NCI-H2227 (cell line): Measurements from ENCODE around the gene BRAP.
"Not testable (repeated sequence)": the region's sequence is repeated elsewhere in the genome, so short reads cannot be mapped to it uniquely, and the experiment has no call there.

ENCODE experiments used
- DNase-seq: peaks from one replicate; lab custom pipeline; 2025; ENCODE audit not compliant: unreplicated experiment; lab: John Stamatoyannopoulos, UW

The BRAP gene

DNA sequence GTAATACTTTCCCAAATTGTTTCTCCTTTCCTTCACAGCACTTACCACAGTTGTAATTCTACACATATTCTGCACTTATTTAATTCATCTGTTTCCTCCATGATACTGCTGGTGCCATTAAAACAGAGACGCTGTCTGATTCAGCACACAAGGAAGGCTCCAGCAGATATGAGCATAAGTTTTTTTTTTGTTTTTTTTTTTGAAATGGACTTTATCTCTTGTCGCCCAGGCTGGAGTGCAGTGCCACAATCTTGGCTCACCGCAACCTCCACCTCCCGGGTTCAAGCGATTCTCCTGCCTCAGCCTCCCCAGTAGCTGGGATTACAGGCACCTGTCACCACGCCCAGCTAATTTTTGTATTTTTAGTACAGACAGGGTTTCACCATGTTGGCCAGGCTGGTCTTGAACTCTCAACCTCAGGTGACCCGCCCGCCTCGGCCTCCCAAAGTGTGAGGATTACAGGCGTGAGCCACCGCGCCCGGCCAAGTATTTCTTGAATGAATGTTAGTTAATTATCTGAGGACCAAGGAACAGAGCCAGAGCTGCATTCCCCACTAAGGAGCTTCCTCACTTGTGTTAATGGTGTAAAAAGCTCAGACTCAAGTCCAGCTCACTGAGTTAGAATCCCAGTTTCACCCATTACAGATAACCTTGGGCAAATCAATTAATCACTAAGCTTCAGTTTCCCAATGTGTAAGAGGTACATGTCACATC lies 1.1 kb downstream of the BRAP start:
- not testable (repeated sequence) for DNase-seq

DNA sequence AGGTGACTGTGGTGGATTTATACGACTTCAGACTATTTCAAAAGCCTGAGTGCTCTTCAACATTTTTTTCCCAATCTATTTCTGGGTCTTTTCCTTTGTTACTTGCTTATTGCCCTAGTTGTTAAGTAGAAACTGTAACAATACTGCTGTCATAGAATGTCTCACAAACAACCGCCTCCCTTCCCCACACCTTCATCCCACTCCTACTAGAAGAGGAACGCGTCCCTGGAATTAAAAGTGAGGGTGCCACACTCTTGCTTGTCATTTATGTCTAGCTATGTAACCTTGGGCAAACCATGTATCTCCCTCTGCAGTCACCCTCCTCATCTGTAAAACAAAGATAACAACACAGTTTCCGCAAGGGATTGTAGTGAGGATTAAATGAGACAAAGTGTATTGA lies 8.6 kb downstream of the BRAP start:
- no peak for DNase-seq

DNA sequence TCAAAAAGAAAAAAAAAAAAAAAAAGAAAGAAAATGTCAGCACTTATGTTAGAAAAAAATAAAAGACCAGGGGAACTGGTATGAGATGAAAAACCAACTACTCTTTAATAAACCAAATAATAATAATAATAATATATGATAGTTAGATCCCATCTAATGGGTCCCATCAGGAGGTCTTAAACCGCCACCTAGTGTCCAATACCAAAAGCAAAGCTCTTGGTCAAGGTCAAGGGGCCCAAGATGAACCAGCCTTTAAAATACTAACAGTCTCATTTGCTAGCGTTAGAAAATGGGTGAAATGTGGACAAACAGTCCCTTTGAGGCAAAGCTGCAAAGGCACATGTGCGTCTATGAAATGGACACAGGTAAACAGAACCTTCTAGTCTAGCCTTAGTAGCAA lies 12.3 kb downstream of the BRAP start:
- no peak for DNase-seq

DNA sequence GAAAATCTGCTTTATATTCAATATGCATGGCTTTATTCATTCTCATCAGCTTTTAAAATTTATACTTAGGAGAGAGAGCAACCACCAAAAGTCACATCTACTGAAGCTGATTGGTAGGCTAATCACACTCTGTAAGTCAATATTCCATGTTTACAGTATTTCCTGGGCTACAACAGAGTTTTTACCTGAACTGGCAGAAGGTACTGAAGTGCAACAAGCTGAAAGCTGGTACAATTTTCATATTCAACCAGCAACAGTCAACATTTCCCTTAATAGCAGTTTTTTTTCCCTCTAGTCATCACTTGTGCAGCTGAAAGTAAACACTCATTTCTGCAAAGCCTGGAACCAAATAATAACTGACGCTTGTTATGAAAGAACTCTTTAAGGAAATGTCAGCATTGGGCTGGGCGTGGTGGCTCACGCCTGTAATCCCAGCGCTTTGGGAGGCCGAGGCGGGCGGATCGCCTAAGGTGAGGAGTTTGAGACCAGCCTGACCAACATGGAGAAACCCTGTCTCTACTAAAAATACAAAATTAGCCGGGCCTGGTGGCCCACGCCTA lies 12.9 kb downstream of the BRAP start:
- no peak for DNase-seq

DNA sequence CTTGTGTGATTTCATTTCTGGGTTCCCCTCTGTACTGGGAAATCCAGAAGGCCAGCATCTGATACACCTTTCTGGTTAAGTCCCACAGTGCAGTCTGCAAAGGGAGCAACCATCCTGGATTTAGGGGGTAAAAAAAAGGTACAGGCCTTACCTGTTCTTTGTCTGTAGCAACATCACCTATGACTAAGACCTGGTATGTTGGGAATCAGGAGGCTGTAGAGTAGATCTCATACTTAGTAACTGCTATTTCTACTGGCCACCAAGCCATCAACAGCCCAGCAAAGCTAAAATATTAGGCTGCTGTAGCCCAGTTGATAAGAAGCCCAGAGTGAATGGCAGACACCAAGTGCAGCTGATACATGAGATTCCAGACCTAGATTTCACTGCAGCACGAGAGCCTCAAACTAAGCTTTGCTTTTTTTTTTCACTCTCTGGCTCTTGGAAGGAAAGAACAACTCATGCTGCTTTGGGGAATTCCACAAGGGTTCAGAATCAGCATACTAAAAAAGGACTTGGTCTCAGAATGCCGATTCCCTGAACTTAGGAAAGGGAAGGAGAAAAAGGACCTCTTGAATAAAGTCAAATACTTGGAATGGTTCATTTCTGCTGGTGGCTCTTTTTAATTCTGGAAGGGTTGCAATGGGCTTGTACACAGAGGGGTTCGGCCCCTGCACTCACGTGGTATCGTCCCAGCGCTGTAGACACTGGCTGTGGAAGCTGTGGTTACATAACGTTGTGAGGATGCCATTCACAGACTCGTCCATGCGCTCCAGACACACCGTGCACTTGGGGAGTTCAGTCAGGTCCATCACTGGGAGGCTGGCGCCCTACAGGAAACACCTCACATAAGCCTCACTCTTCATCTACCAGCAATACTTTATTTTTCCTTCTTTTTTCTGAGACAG lies 20.5 kb downstream of the BRAP start:
- DNase-seq, result no peak

DNA sequence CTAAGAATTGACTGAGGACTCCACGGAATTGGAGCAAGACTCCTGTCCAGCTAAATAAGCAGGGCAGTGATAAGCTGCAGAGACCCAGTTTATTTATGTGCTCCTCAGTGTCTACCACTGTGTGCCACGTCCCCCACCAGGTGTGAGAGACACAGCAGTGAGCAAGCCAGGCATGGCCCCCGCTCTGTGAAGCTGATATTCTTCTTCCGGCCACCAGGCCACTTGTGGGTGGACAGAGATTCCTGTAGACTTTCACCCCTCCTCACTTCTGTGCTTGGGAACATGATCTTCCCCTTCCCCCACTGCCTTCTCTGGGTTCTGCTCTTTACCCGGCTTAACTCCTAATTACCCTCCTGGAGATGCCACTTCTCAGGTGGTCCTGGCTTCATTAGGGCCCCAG lies 21.3 kb downstream of the BRAP start:
- no peak for DNase-seq

DNA sequence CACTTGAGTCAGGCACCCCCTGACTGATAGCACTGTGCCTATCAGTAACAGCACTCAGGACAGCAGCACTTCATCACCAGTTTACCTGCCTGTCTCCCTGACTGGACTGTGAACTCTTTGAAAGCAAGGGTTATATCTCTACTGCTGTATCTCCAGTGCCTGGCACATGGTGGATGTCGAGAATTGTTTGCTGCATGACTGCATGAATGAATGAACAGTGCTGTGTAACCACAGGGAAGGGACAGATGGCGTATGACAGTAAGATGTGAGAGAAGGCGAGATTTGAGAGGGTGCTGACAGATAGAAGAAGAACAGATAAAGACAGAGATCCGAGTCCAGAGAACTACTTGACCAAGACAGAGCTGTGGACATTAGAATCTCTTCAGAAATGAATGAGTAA lies 29.7 kb downstream of the BRAP start:
- no peak for DNase-seq

DNA sequence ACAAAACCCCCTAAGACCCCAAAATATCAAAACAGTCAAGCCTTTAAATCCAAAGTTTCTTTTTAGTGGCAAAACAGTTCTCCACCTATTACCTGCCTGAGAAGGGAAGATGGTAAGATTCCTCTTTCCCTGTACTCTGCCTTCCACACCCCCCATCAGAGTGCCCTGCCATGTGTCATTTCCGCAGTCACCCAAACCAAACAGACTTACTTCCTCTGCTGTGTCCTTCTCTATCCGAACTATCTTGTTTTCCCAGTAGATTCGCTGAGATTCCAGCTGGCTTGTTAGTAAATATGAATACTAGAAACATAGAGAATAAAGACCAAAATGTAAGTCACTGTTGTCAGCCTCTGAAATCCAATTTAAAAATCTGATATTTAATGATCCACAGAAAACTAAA lies 30.4 kb downstream of the BRAP start:
- no peak for DNase-seq

DNA sequence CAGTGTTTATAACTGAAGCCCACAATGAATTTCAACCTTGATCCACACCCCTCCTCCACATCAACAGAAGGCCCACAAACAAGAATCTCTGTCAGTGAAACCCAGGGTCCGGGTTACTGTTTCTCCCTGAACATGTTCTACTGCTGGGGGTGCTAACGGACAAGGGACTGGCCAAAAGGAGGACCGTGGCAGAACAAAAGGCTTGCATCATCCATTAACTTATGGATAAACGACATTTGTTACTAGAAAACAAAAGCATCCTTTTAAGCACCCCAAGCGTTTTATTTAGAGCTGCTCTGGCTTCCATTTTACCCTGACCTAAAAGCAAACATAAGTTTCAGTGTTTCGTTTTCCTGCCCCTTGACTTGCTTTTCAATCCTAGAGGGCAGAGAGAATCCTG lies 32.2 kb downstream of the BRAP start:
- no peak for DNase-seq

DNA sequence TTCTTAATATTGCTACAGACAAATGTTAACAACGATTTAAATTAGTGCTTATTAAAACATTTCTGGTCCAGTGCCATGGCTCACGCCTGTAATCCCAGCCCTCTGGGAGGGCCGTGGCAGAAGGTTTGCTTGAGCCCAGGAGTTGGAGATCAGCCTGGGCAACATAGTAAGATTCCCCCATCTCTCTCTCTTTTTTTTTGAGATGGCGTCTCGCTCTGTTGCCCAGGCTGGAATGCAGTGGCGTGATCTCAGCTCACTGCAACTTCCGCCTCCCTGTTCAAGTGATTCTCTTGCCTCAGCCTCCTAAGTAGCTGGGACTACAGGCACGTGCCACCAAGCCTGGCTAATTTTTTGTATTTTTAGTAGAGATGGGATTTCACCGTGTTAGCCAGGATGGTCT lies 33.2 kb downstream of the BRAP start:
- not testable (repeated sequence) for DNase-seq

DNA sequence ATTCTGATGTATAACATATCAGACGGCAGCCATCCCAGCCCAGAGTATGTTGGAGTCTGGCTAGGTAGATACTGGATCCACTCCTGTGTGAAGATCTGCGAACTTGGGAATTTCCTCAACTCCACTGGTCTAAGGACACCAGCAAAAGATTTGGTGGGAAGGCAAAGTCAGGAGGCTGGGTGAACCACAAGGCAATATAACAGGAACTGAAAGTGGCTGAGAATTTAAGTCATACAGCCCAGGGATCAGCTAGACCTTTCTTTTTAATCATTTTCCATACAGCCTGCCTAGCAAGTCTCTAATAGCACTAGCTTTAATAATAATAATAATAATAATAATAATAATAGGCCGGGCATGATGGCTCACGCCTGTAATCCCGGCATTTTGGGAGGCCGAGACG lies 34.8 kb downstream of the BRAP start:
- DNase-seq, result no peak

DNA sequence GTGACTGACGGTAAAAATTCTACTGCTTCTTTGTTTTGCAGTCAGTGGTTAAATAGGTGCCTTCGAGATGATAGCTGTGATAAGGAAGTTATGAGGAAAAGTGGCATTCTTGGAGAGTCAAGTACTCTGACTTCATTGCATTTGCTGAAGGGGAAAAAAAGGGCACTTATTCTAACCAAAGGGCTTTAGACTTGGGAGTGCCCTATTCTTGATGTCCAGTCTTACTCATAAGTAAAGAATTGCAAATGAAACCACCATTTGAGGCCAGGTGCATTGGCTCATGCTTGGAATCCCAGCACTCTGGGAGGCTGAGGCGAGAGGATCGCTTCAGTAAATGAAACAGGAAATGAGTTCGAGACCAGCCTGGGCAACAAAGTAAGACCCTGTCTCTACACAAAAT lies 40.3 kb downstream of the BRAP start:
- no peak for DNase-seq

DNA sequence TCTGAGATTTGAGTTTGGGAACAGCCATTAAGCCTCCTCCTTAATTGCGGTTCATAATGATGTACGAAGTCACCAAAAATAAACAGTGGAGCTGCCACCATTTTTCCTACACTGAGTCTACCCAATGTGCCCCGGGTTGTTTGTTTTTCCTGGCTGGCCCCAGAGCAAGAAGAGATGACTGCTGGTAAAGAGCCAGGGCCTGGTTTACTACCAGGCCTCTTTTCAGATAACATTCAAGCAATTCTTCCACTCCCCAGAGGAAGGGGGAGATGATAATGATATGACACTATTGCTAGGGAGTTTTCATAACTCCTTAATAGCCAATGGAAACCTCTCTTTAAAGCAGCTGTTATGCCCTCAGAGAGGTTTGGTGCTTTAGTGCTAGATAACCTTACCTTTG lies 42.3 kb downstream of the BRAP start:
- no peak for DNase-seq

DNA sequence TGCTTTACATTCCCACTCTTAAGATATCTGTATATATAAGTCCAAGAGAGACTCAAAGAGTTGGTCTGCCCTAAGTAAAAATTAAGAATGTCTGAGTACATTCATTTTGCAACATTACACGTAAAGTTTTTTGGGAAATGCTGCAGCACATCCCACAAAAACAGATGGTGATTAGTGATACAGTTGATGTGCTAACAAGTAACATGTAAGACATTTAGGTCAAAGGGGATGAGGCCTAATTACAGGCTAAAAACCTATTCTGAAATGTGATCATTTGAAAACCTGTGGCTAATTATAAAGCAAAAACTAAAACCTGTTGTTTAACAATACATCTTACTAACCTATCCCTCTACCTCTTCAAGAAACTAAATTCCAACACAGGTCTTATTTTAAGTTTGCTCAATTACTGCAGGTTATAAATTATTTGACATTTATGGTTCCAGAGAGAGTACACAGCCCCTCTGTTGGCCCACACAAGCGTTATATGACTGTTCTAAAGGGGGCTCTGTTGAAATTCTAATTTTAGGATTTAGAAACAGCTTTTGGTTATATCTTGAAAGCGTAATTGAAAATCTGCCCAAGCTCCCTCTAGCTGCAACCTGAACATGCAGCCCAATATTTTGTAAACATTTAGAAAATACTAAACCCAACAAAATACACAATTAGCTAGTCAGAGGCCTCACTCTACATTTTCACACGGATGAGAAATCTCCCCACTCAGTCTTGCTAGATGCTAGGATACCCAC lies 42.9 kb downstream of the BRAP start:
- no peak for DNase-seq

DNA sequence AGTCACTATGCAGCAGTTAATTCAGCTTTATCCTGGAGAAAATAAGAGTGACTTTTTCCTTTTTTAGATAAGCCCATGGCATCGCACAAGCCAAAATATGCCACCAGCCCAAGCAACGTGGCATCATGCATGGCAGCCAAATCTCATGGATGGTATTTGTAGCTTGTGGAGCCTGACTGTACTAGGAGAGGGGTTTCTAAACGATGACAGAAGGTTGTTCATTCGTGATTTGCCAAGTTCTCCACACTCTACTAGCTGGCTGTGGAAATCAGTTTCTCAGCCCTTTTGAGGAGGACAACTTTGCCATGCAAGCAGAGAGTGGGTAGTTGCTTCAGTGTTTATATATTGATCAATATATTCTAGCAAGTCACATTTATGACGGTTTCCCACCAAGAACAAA lies 45.2 kb downstream of the BRAP start:
- DNase-seq, result no peak

DNA sequence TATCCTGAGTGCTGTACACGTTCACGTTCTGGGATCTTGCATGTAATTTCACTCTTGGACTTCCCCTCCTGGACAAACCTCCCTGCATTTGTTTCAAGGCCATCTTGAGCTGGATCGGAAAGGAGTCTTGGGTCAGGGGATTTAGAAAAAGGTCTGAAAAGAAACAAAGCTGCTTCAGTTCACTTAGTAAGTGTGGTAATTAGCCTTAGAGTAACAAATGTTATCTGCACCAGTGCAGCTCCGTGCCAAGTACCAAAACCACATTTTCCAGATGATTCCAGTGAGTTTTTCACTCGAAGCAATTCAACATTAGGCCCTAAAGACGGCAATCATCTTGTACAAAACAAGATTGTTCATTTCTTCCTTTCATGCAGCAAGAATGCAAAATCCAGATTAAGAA lies 47.2 kb downstream of the BRAP start:
- DNase-seq, result no peak

DNA sequence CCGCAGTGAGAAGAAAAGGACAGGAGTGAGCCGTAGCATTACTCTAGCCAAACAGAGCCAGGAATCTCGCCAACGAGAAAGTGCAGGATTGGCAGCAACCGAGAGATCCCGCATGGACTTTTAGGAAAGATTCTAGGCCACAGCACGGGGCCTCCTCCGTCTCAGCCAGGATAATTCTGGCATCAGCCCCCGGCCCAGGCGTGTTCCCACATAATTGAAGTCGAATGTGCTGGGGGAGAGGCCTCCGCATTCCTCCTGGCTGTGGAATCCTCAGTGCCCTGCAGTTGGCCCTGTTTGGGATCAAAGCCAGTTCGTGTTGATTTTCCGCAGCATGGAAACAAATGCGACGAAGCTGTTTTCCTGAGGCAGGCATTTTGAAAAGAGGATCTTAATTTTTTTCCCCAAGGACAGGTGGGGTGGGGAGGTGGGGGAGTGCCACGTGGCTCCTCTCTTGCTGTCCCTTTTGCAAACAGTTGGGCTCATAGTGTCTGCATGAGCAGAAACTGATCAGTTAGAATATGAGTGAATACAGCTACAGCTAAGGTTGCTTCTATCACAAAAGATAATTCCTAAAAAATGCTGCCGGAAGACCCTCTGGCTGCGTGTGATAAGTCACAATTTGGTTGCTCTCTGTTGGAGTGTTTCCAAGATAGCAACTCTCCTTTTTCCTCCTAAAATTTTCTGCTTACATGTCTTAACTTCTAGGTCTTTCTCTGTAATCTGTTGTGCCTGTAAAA lies 49.4 kb downstream of the BRAP start:
- peak; percentile 20 for DNase-seq

DNA sequence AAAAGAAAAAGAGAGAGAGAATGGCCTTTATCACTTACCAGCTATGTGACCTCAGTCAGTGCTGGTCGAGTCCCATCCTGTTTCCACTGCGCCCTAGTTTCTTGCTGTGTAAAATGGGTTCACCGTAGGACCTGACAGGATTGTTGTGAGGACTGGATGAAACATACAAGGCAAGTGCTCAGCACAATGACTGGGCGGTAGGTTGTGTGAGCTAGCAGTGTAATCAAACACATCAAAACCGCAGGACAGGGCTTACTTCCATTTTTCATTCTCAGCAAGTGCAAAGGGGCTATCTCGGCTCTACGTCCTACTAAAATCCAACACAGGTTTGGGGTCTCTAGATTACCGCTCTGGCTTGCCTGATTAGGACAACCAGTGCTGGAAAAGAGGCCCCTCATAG lies 50.2 kb downstream of the BRAP start:
- DNase-seq, result no peak

DNA sequence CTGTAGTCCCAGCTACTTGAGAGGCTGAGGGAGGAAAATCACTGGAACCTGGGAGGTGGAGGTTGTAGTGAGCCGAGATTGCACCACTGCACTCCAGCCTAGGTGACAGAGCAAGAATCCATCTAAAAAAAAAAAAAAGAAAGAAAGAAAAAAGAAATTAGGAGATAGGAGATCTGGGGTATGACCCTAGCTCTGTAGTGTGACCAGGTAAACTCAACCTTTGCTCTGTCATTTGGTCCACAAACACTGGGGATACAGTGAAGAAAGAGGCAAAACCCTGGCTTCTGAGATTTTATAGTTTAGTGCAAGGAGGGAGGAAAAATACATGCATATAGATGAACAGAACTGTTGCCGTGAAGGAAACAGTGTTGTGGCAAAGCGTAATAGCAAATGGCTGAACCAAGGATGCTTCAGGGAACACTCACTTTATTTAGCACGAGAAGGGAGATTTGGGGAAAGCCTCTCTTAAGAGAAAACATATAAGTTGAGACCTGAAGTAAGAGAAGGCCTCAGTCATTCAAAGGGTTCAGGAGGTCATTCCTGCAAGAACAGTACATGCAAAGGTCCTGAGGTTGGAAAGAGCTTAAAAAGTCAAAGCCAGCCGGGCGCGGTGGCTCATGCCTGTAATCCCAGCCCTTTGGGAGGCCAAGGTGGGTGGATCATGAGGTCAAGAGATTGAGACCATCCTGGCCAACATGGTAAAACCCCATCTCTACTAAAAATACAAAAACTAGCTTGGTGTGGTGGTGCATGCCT lies 57.1 kb downstream of the BRAP start:
- DNase-seq, result no peak

DNA sequence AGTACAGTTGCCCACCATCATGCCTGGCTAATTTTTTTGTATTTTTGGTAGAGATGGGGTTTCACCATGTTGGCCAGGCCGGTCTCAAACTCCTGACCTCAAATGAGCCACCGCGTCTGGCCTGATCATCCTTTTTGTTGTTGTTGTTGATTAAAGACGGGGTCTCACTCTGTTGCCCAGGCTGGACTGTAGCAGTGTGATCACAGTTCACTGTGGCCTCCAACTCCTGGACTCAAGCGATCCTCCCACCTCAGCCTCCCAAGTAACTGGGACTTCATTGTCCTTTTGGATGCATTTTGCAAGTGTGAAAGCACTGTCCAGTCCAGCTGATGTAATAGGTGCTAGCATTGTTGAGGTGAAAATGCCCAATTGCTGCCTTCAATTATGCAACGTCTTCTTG lies 59.5 kb downstream of the BRAP start:
- no peak for DNase-seq
